Smooth muscle cell (in vitro differentiated cells): ENCODE data around the gene CTIF. TPM values are rescaled to one million over a fixed set of nuclear protein-coding genes. Genes with fewer than 3 reads are reported as not detected.

Experiments
- DNase-seq: peaks from one replicate; lab custom pipeline; 2025; ENCODE audit not compliant: unreplicated experiment; lab: John Stamatoyannopoulos, UW
- H2AFZ ChIP-seq: fragments of 200-600 bp; sonication (generic); 2 replicates; pipeline ENCODE4 v1.6.0; 2016; ENCODE audit warnings: antibody characterized with exemption, low read depth, mild to moderate bottlenecking
- H3F3A ChIP-seq: fragments of 200-600 bp; sonication (generic); 2 replicates; pipeline ENCODE4 v1.6.0; 2017; ENCODE audit warnings: antibody characterized with exemption, low read depth
- H3K27ac ChIP-seq: fragments of 200-600 bp; sonication (generic); 2 replicates; pipeline ENCODE4 v1.5.1; 2016; ENCODE audit warnings: low read depth, mild to moderate bottlenecking
- H3K27me3 ChIP-seq: fragments of 200-600 bp; sonication (generic); 2 replicates; pipeline ENCODE4 v1.6.1; 2016; ENCODE audit warnings: low read depth, mild to moderate bottlenecking
- H3K36me3 ChIP-seq: fragments of 200-600 bp; sonication (generic); 2 replicates; pipeline ENCODE4 v1.5.1; 2016; ENCODE audit warnings: low read depth
- H3K4me1 ChIP-seq: fragments of 200-600 bp; sonication (generic); 2 replicates; pipeline ENCODE4 v1.5.1; 2016; ENCODE audit warnings: low read depth
- H3K4me2 ChIP-seq: fragments of 200-600 bp; sonication (generic); 2 replicates; pipeline ENCODE4 v1.6.0; 2016; ENCODE audit warnings: mild to moderate bottlenecking
- H3K4me3 ChIP-seq: fragments of 200-600 bp; sonication (generic); 2 replicates; pipeline ENCODE4 v1.5.1; 2016; ENCODE audit warnings: mild to moderate bottlenecking
- H3K79me2 ChIP-seq: fragments of 200-600 bp; sonication (generic); 2 replicates; pipeline ENCODE4 v1.6.0; 2016; ENCODE audit warnings: low read depth, mild to moderate bottlenecking
- H3K9ac ChIP-seq: fragments of 200-600 bp; sonication (generic); 2 replicates; pipeline ENCODE4 v1.6.0; 2016; ENCODE audit warnings: low read depth
- H3K9me3 ChIP-seq: fragments of 200-600 bp; sonication (generic); replicated peaks from 2 replicates; pipeline ENCODE4 v1.5.1; 2016; ENCODE audit warnings: low read depth
- H4K20me1 ChIP-seq: fragments of 200-600 bp; sonication (generic); 2 replicates; pipeline ENCODE4 v1.6.0; 2016; ENCODE audit warnings: low read depth
- WGBS: methylation state at CpG from one replicate; pipeline ENCODE4 v1.1.7; 2016; ENCODE audit warnings: low lambda C conversion rate; 5-methylcytosine and 5-hydroxymethylcytosine counted together
- polyA plus RNA-seq: library from polyadenylated mRNA; unstranded; fragments of >200 nt; fragmentation: Nextera tagmentation; extraction: Ambion mirVana; gene quantifications from 2 replicates; pipeline ENCODE4 v1.2.1, GENCODE V29; 2016
- total RNA-seq: library from RNA; depleted of rRNA; stranded (reverse); fragments of >200 nt; gene quantifications from 2 replicates; pipeline ENCODE4 v1.2.3, GENCODE V29; 2014
- TF ChIP-seq, protein P1 (sequence below): fragments of 200-600 bp; sonication (generic); IDR thresholded peaks from 2 replicates; pipeline ENCODE4 v1.5.1; 2017; ENCODE audit warnings: borderline replicate concordance, mild to moderate bottlenecking, antibody characterized with exemption; ENCODE audit not compliant: insufficient read depth, poor library complexity, severe bottlenecking

Gene CTIF
- total and polyA plus RNA-seq, 2 experiments from 2014 or later = 22.2 to 25.3 TPM

GRCh38 chr18:48574667-48575300 lies 36.0 kb downstream of the CTIF start:
- Histone ChIP-seq H3K27me3 (no peaks in the 10 kb centered on the region), H3K4me2 (no peak overlapping the region), H3K79me2 (peaks cover 78% of the 10 kb centered on the region), H3K4me1 (peaks cover 14% of the 10 kb centered on the region), H4K20me1 (peaks cover 95% of the 10 kb centered on the region), H3K4me3 (no peak overlapping the region), H3F3A (no peaks in the 10 kb centered on the region), H2AFZ (no peak overlapping the region), H3K9ac (no peak overlapping the region), H3K9me3 (no peaks in the 10 kb centered on the region), H3K27ac (no peak overlapping the region), H3K36me3 (no peaks in the 10 kb centered on the region)
- 88% methylated on average over 11 of the region's 11 CpGs for WGBS
- TF ChIP-seq, protein P1, sequence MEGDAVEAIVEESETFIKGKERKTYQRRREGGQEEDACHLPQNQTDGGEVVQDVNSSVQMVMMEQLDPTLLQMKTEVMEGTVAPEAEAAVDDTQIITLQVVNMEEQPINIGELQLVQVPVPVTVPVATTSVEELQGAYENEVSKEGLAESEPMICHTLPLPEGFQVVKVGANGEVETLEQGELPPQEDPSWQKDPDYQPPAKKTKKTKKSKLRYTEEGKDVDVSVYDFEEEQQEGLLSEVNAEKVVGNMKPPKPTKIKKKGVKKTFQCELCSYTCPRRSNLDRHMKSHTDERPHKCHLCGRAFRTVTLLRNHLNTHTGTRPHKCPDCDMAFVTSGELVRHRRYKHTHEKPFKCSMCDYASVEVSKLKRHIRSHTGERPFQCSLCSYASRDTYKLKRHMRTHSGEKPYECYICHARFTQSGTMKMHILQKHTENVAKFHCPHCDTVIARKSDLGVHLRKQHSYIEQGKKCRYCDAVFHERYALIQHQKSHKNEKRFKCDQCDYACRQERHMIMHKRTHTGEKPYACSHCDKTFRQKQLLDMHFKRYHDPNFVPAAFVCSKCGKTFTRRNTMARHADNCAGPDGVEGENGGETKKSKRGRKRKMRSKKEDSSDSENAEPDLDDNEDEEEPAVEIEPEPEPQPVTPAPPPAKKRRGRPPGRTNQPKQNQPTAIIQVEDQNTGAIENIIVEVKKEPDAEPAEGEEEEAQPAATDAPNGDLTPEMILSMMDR = no peak
- DNase-seq = no peak

DNA sequence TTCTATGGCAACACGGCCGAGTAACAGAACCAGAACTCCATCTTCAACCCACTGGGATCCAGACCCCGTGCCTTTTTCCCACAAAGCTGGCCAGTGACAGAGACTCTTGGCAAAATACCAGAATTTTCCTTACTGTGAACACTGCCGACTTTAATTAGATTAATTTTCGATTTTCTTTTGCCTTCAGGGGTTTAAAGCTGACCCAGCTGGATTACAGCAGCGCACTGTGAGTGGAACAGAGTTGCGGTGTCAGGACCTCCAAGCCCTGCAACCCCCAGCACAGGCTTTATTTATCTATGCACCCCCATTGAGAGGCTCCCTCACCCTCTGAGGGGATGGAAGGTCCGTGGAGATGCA lies 36.4 kb downstream of the CTIF start:
- 99% methylated on average over 8 of the region's 8 CpGs for WGBS
- Histone ChIP-seq H4K20me1 (peaks cover 95% of the 10 kb centered on the region), H3K9ac (no peak overlapping the region), H3K4me1 (peaks cover 9% of the 10 kb centered on the region), H3K27ac (no peak overlapping the region), H3K36me3 (no peaks in the 10 kb centered on the region), H3K9me3 (no peaks in the 10 kb centered on the region), H2AFZ (no peak overlapping the region), H3K4me2 (no peak overlapping the region), H3K4me3 (no peak overlapping the region), H3F3A (no peaks in the 10 kb centered on the region), H3K27me3 (no peaks in the 10 kb centered on the region), H3K79me2 (peaks cover 78% of the 10 kb centered on the region)
- TF ChIP-seq, protein P1 = no peak
- DNase-seq = no peak

GRCh38 chr18:48575658-48576456 lies 37.0 kb downstream of the CTIF start:
- H4K20me1 ChIP-seq = peaks cover 97% of the 10 kb centered on the region
- H3K27ac ChIP-seq = no peak overlapping the region
- 95% methylated on average over 24 of the region's 24 CpGs for WGBS
- no peaks in the 10 kb centered on the region for H3F3A ChIP-seq
- H3K9ac ChIP-seq = no peak overlapping the region
- TF ChIP-seq, protein P1 = no peak
- H3K4me3 ChIP-seq = no peak overlapping the region
- peaks cover 77% of the 10 kb centered on the region for H3K79me2 ChIP-seq
- no peak overlapping the region for H3K4me2 ChIP-seq
- no peaks in the 10 kb centered on the region for H3K36me3 ChIP-seq
- no peak overlapping the region for H2AFZ ChIP-seq
- H3K9me3 ChIP-seq = no peaks in the 10 kb centered on the region
- no peak for DNase-seq
- H3K4me1 ChIP-seq = peaks cover 12% of the 10 kb centered on the region
- no peaks in the 10 kb centered on the region for H3K27me3 ChIP-seq

DNA sequence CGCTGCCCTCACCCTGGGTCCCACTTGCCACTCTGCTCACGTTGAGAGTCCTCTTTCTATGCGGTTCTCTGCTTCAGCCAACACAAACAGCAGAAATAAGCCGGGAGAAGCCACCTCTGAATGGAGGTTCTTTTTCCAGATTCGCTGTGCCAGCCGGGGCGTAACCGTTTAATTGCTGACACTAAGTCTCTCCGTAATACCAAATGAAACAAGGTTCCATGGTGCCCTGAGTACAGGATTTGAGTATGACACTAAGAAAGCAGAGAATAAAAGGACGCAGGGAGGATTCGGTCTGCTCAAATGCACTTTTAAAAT lies 37.6 kb downstream of the CTIF start:
- TF ChIP-seq, protein P1 = no peak
- Histone ChIP-seq H3F3A (no peaks in the 10 kb centered on the region), H3K9me3 (no peaks in the 10 kb centered on the region), H3K79me2 (peaks cover 78% of the 10 kb centered on the region), H3K27ac (no peak overlapping the region), H3K36me3 (no peaks in the 10 kb centered on the region), H3K4me1 (peaks cover 17% of the 10 kb centered on the region), H3K9ac (no peak overlapping the region), H3K4me2 (no peak overlapping the region), H4K20me1 (peaks cover 98% of the 10 kb centered on the region), H3K4me3 (no peak overlapping the region), H3K27me3 (no peaks in the 10 kb centered on the region), H2AFZ (no peak overlapping the region)
- DNase-seq = no peak
- 97% methylated on average over 11 of the region's 11 CpGs for WGBS
